OCI-LY7 (cell line): Measurements from ENCODE around the gene DUSP7. TPM values are rescaled to one million over a fixed set of nuclear protein-coding genes. Genes with fewer than 3 reads are reported as not detected.
A peak's percentile ranks its signal among the peaks of the same experiment; 100 is the strongest.

Experiments
- BruUV-seq: library from RNA; stranded (reverse); fragments of 400-500 nt; replicated peaks from 2 replicates; lab custom pipeline; 2021; lab: Mats Ljungman, UMichigan
- CTCF ChIA-PET: fragments of 300-600 bp; sonication (Branson Sonifier 250); formaldehyde crosslinking; loops from one replicate; lab custom pipeline; 2022; ENCODE audit warnings: antibody characterized with exemption; ENCODE audit not compliant: unreplicated experiment; lab: Charles Lee
- POLR2A ChIA-PET: fragments of 300-600 bp; sonication (Branson Sonifier 250); formaldehyde crosslinking; loops from one replicate; lab custom pipeline; 2022; ENCODE audit warnings: antibody characterized with exemption; lab: Charles Lee
- DNase-seq: peaks from one replicate; pipeline ENCODE4 v3.0.0-alpha.2; 2015; ENCODE audit warnings: low spot score
- H2AFZ ChIP-seq: fragments of 200-600 bp; sonication (generic), shearing (Covaris generic); 2 replicates; pipeline ENCODE4 v1.6.1; 2014; ENCODE audit warnings: mild to moderate bottlenecking, antibody characterized with exemption, low read length, moderate library complexity
- H3K27ac ChIP-seq: fragments of 200-600 bp; sonication (generic); 2 replicates; pipeline ENCODE4 v1.5.1; 2014; ENCODE audit warnings: mixed run types, low read depth, mild to moderate bottlenecking, moderate library complexity, low read length, inconsistent platforms; ENCODE audit not compliant: poor library complexity, severe bottlenecking
- H3K36me3 ChIP-seq: fragments of 200-600 bp; sonication (generic); 2 replicates; pipeline ENCODE4 v1.6.1; 2014; ENCODE audit warnings: mild to moderate bottlenecking, antibody characterized with exemption, low read length, moderate library complexity, mixed read lengths; ENCODE audit not compliant: insufficient read depth
- H3K4me1 ChIP-seq: fragments of 200-600 bp; sonication (generic); 2 replicates; pipeline ENCODE4 v1.5.1; 2014; ENCODE audit warnings: mild to moderate bottlenecking, low read length; ENCODE audit not compliant: insufficient read depth, poor library complexity, severe bottlenecking
- H3K4me2 ChIP-seq: fragments of 200-600 bp; sonication (generic); 2 replicates; pipeline ENCODE4 v1.6.1; 2014; ENCODE audit warnings: mild to moderate bottlenecking, low read length
- H3K4me3 ChIP-seq: fragments of 200-600 bp; sonication (generic); 2 replicates; pipeline ENCODE4 v1.5.1; 2014; ENCODE audit warnings: mild to moderate bottlenecking, low read depth, low read length; ENCODE audit not compliant: poor library complexity, severe bottlenecking
- H3K79me2 ChIP-seq: fragments of 200-600 bp; sonication (generic); 2 replicates; pipeline ENCODE4 v1.6.1; 2016; ENCODE audit warnings: low read depth, mild to moderate bottlenecking, low read length, moderate library complexity, mixed read lengths; ENCODE audit not compliant: insufficient read depth
- H3K9me2 ChIP-seq: fragments of 200-600 bp; sonication (generic); 2 replicates; pipeline ENCODE4 v1.6.1; 2016; ENCODE audit warnings: mild to moderate bottlenecking, low read length, mixed read lengths; ENCODE audit not compliant: insufficient read depth
- H3K9me3 ChIP-seq: fragments of 200-600 bp; sonication (generic); 2 replicates; pipeline ENCODE4 v1.6.1; 2014; ENCODE audit warnings: mild to moderate bottlenecking, mixed run types, low read length, mixed read lengths
- H4K20me1 ChIP-seq: fragments of 200-600 bp; sonication (generic); 2 replicates; pipeline ENCODE4 v1.6.1; 2014; ENCODE audit warnings: mild to moderate bottlenecking, antibody characterized with exemption, low read length, moderate library complexity, mixed read lengths; ENCODE audit not compliant: insufficient read depth
- EZH2phosphoT487 ChIP-seq: fragments of 200-600 bp; sonication (generic); IDR thresholded peaks from 2 replicates; pipeline ENCODE4 v1.6.1; 2018; ENCODE audit warnings: low read depth, borderline replicate concordance, mild to moderate bottlenecking, mixed run types, antibody characterized with exemption, low read length, moderate library complexity, mixed read lengths
- intact Hi-C: fragments of 100-400 bp; cut with micrococcal nuclease; formaldehyde crosslinking; loops from one replicate; pipeline ENCODE4 v1.10.0; 2022; ENCODE audit not compliant: unreplicated experiment
- total RNA-seq, 2 experiments: library from RNA; depleted of rRNA in 1 of 2; stranded (reverse); fragments of >200 nt in 1 of 2; shearing (Covaris generic) in 1 of 2; gene quantifications; 2 replicates each; pipeline ENCODE4 v1.2.3, GENCODE V29; 2014 to 2022
- TF ChIP-seq, protein P1 (sequence below): fragments of 200-600 bp; sonication (generic); conservative IDR thresholded peaks from 2 replicates; pipeline ENCODE4 v1.5.1; 2014; ENCODE audit warnings: mild to moderate bottlenecking, antibody characterized with exemption, low read length, moderate library complexity, mixed read lengths

DUSP7 gene
- total RNA-seq, 2 experiments from 2014 or later, result 11.4 to 14.4 TPM

DNA sequence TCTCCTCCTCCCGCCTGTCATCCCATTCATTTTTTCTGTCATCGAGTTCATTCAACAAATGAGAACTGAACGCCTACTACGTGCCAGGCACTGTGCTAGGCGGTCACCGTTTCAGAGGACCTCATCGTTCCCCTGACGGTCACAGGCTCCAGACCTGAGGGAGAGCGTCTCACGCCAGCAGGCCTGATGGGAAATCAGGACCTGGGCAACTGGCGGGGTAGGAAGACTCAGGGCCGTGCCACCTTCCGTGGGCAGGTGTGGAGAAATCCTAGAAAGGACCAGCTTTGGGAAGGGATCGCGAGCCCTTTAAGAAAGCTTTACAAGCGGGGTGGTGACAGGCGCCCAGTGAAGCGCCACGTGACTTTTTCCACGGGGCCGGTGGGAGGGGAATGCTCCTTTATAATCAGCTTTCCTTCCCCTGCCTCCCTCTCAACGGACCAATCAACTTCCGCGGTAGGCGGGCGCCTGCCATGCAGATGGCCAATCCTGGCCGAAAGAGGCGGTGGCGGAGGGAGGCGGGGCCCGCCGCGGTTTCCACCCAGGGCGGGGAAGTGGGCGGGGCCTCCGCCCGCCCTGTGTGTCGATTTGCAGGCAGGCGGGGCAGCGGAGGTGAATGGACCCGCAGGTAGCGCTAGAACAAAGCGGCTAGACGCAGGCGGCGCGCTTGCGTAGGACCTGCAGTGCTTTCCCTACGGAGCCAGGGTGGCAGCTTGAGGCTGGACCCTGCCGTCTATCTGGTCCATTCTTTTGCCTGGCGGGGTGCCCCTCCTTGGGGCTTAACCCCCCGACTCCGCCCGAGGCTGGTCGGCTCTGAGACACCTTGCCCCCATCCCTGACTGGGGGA, 819 bp upstream of the DUSP7 start:
- Histone ChIP-seq H3K36me3 (peaks cover 13% of the 10 kb centered on the region; the same call in 1 of the 2 replicates), H4K20me1 (no peaks in the 10 kb centered on the region), H3K9me3 (no peaks in the 10 kb centered on the region), H3K4me3 (peak overlapping the region; percentile 82), H2AFZ (peak overlapping the region; percentile 84), H3K4me1 (peaks cover 41% of the 10 kb centered on the region), H3K4me2 (peak overlapping the region; percentile 96), H3K27ac (peak overlapping the region; percentile 42), H3K9me2 (no peaks in the 10 kb centered on the region), H3K79me2 (no peaks in the 10 kb centered on the region)
- CTCF ChIA-PET, result interaction anchor here (0.6 to 0.8 kb wide), 3 partner anchors 12 to 331 kb away, joined by 3 to 6 read pairs (median 3); no protein-coding TSS in a partner anchor
- POLR2A ChIA-PET, result interaction anchor here (0.5 to 1.3 kb wide), 5 partner anchors 34 to 364 kb away, joined by 3 to 6 read pairs (median 4); partner anchors contain the start of gene TLR9
- TF ChIP-seq, protein P1, sequence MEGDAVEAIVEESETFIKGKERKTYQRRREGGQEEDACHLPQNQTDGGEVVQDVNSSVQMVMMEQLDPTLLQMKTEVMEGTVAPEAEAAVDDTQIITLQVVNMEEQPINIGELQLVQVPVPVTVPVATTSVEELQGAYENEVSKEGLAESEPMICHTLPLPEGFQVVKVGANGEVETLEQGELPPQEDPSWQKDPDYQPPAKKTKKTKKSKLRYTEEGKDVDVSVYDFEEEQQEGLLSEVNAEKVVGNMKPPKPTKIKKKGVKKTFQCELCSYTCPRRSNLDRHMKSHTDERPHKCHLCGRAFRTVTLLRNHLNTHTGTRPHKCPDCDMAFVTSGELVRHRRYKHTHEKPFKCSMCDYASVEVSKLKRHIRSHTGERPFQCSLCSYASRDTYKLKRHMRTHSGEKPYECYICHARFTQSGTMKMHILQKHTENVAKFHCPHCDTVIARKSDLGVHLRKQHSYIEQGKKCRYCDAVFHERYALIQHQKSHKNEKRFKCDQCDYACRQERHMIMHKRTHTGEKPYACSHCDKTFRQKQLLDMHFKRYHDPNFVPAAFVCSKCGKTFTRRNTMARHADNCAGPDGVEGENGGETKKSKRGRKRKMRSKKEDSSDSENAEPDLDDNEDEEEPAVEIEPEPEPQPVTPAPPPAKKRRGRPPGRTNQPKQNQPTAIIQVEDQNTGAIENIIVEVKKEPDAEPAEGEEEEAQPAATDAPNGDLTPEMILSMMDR, result no peak
- no peak for TF ChIP-seq EZH2phosphoT487
- peak; percentile 99 for DNase-seq
- no TSS peak for BruUV-seq
- intact Hi-C loops, result loop anchor here (1.0 to 2.0 kb wide), 2 partner anchors 97 to 114 kb away; partner anchors contain the start of genes PARP3 and POC1A

DNA sequence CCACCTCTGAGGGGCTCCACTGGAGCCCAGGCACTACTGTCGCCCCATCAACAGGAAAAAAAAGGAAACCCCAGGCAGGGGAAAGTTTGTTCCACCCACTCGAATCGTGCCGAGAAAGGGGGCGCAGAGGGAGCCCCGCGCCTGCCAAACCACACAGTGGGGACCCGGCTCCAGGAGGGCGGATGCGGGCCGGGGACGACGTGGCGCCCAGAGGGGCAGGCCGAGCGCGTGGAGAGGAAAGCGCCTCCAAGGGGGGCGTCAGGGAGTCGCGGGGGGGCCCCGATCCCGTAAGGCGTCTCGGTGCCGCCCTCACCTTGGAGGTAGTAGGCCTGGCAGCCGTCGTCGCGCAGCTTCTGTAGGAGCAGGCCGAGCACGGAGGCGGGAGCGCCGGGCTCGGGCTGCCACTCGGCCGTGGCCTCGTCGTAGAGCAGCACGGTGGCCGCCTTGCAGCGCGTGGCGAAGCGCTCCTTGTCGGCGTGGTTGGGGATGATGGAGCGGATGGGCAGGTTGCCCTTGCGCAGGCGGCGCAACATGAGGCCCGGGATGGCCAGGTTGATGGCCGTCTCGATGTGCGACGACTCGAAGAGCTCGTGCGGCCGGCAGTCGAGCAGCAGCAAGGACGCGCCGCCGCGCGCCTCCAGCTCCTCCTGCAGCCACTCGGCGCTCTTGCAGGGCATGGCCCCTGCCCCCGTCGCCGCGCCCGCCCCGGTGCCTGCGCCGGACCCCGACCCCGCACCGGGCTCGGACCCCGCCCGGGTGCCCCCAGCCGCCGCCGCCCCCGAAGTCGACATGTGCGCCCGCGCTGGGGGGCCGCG, 627 bp downstream of the DUSP7 start:
- TF ChIP-seq, protein P1, result peak; percentile 60; the same call in 1 of the 2 replicates
- no peak for TF ChIP-seq EZH2phosphoT487
- Histone ChIP-seq H3K9me3 (no peaks in the 10 kb centered on the region), H3K4me3 (peak overlapping the region; percentile 73), H3K9me2 (no peaks in the 10 kb centered on the region), H3K27ac (no peak overlapping the region), H4K20me1 (no peaks in the 10 kb centered on the region), H2AFZ (peak overlapping the region; percentile 13; the same call in 1 of the 2 replicates), H3K36me3 (peaks cover 27% of the 10 kb centered on the region; the same call in 1 of the 2 replicates), H3K4me1 (peaks cover 41% of the 10 kb centered on the region), H3K79me2 (no peaks in the 10 kb centered on the region), H3K4me2 (peak overlapping the region; percentile 93)
- DNase-seq, result peak; percentile 76
- CTCF ChIA-PET, result no interaction called here
- intact Hi-C loops, result loop anchor here (1.0 to 2.0 kb wide), 2 partner anchors 99 to 113 kb away; partner anchors contain the start of genes PARP3 and POC1A
- no TSS peak for BruUV-seq
- POLR2A ChIA-PET, result interaction anchor here (0.8 to 1.3 kb wide), 4 partner anchors 99 to 170 kb away, joined by 3 to 4 read pairs (median 3); partner anchors contain the start of genes POC1A and TLR9
